Measurements from ENCODE around the gene DAAM1.

The DAAM1 gene

GRCh38 chr14:59389936-59390335 is 201.5 kb downstream of the DAAM1 start:
- no peak for DNase-seq

- no peak for DNase-seq
Observed at GRCh38 chr14:59391388-59391787, 202.9 kb downstream of the DAAM1 start.

- no peak for DNase-seq
Observed at GRCh38 chr14:59394268-59394667, 205.8 kb downstream of the DAAM1 start.

- no peak for DNase-seq
Observed at GRCh38 chr14:59395672-59396071, 207.2 kb downstream of the DAAM1 start.

- DNase-seq = no peak
Observed at GRCh38 chr14:59398841-59399240, 210.4 kb downstream of the DAAM1 start.

GRCh38 chr14:59406454-59407245 is 218.2 kb downstream of the DAAM1 start:
- no peak for DNase-seq

GRCh38 chr14:59407246-59408010 is 219.0 kb downstream of the DAAM1 start:
- no peak for DNase-seq

GRCh38 chr14:59415836-59416602 is 227.6 kb downstream of the DAAM1 start:
- DNase-seq = no peak

GRCh38 chr14:59417311-59417710 is 228.8 kb downstream of the DAAM1 start:
- no peak for DNase-seq

GRCh38 chr14:59419303-59419702 is 230.8 kb downstream of the DAAM1 start:
- DNase-seq = no peak
